ENCODE results near the gene ARHGAP12. TPM values are rescaled to one million over a fixed set of nuclear protein-coding genes. Genes with fewer than 3 reads are reported as not detected.
"Not testable (repeated sequence)": the region's sequence is repeated elsewhere in the genome, so short reads cannot be mapped to it uniquely, and the experiment has no call there.

Gene ARHGAP12
- total RNA-seq, 1 donor from 2014 or later = 30.4 TPM

DNA sequence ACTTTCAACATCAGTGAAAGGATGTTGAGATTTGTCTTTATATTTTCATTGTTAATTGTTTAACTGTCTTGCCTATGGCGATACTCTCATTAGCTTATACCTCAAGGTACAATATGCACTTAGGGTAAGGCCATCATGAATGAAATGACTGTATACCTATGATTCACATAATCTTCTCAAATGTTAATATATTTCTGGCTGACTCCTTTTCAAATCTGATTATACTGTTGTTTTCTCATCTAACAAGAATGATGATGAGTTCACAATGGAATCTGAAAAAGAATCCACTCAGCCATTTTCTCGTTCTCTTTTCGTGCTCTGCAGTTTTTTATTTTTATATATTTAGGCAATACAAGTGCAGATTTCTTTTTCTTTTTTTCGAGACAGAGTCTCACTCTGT, 159.1 kb downstream of the ARHGAP12 start:
- Mint-ChIP-seq H3K27me3 (no peaks in the 10 kb centered on the region), H3K4me1 (ENCODE audit: unreplicated experiment) (peaks cover 11% of the 10 kb centered on the region), H3K27ac (no peak overlapping the region), H3K9me3 (no peaks in the 10 kb centered on the region), H3K36me3 (no peaks in the 10 kb centered on the region), H3K4me3 (no peak overlapping the region)
- no peak for TF ChIP-seq CTCF (conservative IDR thresholded peaks at IDR 0.05)
- no peak for DNase-seq (ENCODE audit: extremely low spot score, unreplicated experiment)

GRCh38 chr10:31768935-31769334, 159.7 kb downstream of the ARHGAP12 start:
- H3K27me3 Mint-ChIP-seq; DNase-seq (ENCODE audit: extremely low spot score, unreplicated experiment); H3K9me3 Mint-ChIP-seq; H3K4me3 Mint-ChIP-seq; H3K36me3 Mint-ChIP-seq; H3K27ac Mint-ChIP-seq; H3K4me1 Mint-ChIP-seq (ENCODE audit: unreplicated experiment): not testable (repeated sequence)

DNA sequence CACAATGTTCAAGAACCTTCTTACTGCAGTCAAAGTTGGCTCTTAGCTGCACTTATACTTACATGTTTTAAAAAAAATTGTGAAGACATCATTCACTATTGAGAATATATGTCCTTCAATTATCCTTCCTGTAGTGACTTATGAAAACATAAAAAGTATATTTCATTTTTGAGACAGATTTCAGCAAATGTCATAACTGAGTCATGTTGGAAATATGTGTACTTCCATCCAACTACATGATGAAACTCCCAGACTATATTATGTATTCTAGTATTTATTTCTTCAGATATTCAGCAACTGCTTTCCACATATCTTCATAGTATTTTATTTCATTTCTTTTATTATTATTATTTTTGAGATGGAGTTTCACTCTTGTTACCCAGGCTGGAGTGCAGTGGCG, 160.2 kb downstream of the ARHGAP12 start:
- Mint-ChIP-seq H3K27me3 (no peaks in the 10 kb centered on the region), H3K4me3 (no peak overlapping the region), H3K36me3 (no peaks in the 10 kb centered on the region), H3K9me3 (no peaks in the 10 kb centered on the region), H3K4me1 (ENCODE audit: unreplicated experiment) (peaks cover 5% of the 10 kb centered on the region), H3K27ac (no peak overlapping the region)
- TF ChIP-seq CTCF (conservative IDR thresholded peaks at IDR 0.05) = no peak
- no peak for DNase-seq (ENCODE audit: extremely low spot score, unreplicated experiment)

DNA sequence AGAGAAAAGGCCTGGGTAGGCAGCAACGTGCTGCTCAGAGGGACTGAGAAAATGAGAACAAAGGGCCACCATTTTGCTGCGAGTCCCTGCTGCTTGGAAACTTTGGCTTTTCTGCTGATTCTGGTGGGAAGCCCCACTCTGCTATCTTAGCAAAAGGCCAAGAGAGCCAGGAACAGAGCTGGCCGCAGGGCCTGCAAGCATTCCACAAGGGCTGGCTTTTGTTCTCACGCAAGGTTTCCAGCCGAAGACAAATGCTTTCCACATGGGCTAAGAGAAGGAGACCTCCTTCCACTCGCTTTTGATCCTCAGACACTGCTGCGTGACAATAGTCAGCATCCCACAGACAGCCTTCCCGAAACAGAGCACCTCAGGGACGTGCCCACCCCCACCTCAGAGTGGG, 163.1 kb downstream of the ARHGAP12 start:
- peaks cover 7% of the 10 kb centered on the region for H3K4me1 Mint-ChIP-seq (ENCODE audit: unreplicated experiment)
- H3K27me3 Mint-ChIP-seq = no peaks in the 10 kb centered on the region
- no peaks in the 10 kb centered on the region for H3K9me3 Mint-ChIP-seq
- no peak for TF ChIP-seq CTCF (conservative IDR thresholded peaks at IDR 0.05)
- H3K4me3 Mint-ChIP-seq = no peak overlapping the region
- no peak overlapping the region for H3K27ac Mint-ChIP-seq
- H3K36me3 Mint-ChIP-seq = no peaks in the 10 kb centered on the region
- DNase-seq (ENCODE audit: extremely low spot score, unreplicated experiment) = no peak

DNA sequence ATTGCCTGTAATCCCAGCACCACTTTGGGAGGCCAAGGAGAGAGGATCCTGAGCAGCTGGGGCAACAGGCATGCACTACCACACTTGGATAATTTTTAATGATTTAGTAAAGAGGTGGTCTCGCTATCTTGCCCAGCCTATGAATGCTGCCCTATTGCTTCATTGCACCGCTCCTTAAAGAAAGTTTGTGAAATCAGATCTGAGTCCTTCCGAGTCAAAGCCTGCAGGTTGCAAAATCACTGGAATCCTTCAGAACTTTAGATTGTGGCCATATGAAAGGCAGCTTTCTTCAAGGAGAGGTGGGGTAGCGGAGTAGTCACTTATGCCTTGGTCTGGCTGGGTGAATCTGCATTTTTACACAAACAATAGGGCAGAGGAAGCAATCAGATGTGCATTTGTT, 166.3 kb downstream of the ARHGAP12 start:
- peaks cover 3% of the 10 kb centered on the region for H3K27me3 Mint-ChIP-seq
- DNase-seq (ENCODE audit: extremely low spot score, unreplicated experiment) = no peak
- no peaks in the 10 kb centered on the region for H3K36me3 Mint-ChIP-seq
- H3K9me3 Mint-ChIP-seq = no peaks in the 10 kb centered on the region
- H3K4me3 Mint-ChIP-seq = no peak overlapping the region
- no peak overlapping the region for H3K27ac Mint-ChIP-seq
- TF ChIP-seq CTCF (conservative IDR thresholded peaks at IDR 0.05) = no peak
- peaks cover 20% of the 10 kb centered on the region for H3K4me1 Mint-ChIP-seq (ENCODE audit: unreplicated experiment)

GRCh38 chr10:31761156-31761555, 167.5 kb downstream of the ARHGAP12 start:
- Mint-ChIP-seq H3K36me3 (no peaks in the 10 kb centered on the region), H3K4me1 (ENCODE audit: unreplicated experiment) (peaks cover 26% of the 10 kb centered on the region), H3K27me3 (peaks cover 3% of the 10 kb centered on the region), H3K9me3 (no peaks in the 10 kb centered on the region), H3K4me3 (peak overlapping the region; percentile 70), H3K27ac (peak overlapping the region; percentile 92)
- no peak for DNase-seq (ENCODE audit: extremely low spot score, unreplicated experiment)
- no peak for TF ChIP-seq CTCF (conservative IDR thresholded peaks at IDR 0.05)
